ENCODE measurements around the gene COCH.
"Not testable (repeated sequence)": the region's sequence is repeated elsewhere in the genome, so short reads cannot be mapped to it uniquely, and the experiment has no call there.

The COCH gene

DNA sequence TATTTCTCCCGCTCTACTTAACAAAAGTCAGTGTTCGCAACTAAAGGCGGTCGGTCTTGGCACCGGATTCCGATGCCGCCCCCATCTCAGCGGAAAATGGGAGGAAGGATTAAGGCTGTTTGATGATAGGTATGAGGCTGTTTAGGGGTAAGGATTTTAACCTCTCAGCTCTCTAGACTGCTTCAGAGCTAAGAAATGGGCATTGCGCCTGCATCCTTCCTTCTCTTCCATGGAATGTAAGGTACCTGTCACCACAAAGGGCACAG, 1.4 kb downstream of the COCH start:
- no peak for DNase-seq (ENCODE audit: low read depth in 2 of 2)

DNA sequence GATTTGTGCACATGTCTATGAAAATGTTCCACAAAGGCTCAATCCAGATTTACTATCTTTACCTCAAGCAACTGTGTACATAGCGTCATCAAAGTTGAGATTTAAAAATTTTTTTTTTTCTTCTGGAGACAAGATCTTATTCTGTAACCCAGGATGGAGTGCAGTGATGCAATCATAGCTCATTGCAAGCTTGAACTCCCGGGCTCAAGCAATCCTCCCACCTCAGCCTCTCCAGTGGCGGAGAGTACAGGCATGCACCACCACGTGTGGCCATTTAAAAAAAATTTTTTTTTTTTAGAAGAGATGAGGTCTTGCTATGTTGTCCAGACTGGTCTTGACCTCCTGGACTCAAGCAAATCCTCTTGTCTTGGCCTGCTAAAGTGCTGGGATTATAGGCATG, 2.3 kb downstream of the COCH start:
- no peak for DNase-seq (ENCODE audit: low read depth in 2 of 2)

DNA sequence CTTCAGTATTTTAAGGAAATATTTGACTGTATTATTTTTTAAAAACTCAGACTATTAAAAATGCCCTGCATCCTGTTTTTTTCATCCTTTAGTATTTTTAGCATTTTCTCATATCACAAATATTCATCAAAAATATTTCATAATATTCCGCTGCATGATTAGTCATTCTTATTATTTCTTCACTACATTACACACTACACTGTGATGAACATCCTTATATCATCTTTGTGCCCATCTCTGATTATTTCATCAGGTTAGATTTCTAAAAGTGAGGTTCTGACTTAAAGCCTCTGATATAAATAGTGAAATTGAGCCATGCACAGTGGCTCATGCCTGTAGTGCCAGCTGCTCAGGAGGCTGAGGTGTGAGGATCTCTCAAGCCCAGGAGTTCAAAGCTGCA, 8.1 kb downstream of the COCH start:
- DNase-seq (ENCODE audit: low read depth in 2 of 2), result no peak

- no peak for DNase-seq (ENCODE audit: low read depth in 2 of 2)
Measured at GRCh38 chr14:30883508-30884294, 9.3 kb downstream of the COCH start.

DNA sequence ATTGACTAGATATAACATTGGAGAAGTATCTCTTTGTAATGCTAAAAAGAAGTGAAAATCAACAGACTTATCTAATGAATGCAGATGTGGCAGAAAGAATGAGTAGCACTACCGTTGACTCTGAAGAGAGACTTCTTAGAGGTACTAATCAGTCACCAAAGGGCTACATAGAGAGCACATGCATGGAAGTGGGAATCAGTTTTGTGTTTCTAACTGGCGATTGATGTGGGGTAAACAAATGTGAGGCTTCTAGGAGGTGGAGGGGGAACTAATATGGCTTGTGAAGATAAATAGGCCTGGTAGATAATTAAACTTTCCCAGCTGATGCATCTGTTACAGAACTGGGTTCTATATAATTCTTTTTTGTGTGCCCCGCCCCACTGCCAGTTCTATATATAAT, 10.5 kb downstream of the COCH start:
- DNase-seq (ENCODE audit: low read depth in 2 of 2), result no peak

- DNase-seq (ENCODE audit: low read depth in 2 of 2), result no peak
Measured at GRCh38 chr14:30885840-30886740, 11.7 kb downstream of the COCH start.

DNA sequence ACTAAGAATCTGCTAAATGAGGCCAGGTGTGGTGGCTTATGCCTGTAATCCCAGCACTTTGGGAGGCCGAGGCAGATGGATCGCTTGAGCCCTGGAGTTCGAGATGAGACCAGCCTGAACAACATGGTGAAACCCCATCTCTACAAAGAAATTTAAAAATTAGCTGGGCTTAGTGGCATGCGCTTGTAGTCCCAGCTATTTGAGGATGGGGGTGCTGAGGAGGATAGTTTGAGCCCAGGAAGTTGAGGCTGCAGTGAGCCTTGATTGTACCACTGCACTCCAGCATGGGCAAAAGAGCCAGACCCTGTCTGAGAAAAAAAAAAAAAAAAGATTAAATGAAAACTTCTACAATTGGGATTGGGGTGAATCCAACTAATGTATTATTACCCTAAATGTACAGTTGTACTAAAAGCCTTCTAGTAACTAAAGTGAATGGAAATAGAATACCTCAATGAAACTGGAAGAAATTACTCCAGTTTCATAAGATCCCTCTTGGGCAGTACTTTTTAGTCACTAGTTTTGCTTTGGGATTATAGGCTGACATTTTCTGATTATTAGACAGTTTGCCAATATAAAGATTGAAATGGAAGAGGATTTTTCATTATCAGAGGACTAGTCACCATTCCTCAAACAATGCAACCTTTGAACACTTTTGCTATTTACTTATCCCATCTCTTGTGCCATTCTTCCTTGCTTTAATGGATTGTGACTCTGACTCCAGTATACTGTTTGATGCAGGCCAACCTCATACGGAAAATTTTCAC, 14.3 kb downstream of the COCH start:
- no peak for DNase-seq (ENCODE audit: low read depth in 2 of 2)

GRCh38 chr14:30889244-30889594, 14.9 kb downstream of the COCH start:
- no peak for DNase-seq (ENCODE audit: low read depth in 2 of 2)

GRCh38 chr14:30893819-30894218, 19.5 kb downstream of the COCH start:
- DNase-seq (ENCODE audit: low read depth in 2 of 2), result no peak

GRCh38 chr14:30894923-30895515, 20.7 kb downstream of the COCH start:
- no peak for DNase-seq (ENCODE audit: low read depth in 2 of 2)

DNA sequence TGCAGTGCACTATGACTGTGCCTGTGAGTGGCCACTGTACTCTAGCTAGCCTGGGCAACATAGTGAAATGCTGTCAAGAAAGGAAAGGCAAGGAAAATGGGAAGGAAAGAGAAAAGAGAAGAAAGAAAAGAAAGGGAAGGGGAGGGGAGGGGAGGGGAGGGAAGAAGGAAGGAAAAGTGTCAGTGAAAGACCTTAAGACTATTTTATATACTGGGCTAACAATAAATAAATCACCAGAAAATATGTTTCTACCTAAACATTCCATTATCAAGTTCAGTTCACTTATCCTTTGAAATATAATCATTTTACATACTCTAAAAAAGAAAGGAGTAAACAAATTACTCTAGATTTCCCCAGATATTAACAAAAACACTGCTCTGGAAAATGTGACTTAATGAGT, 22.1 kb downstream of the COCH start:
- DNase-seq (ENCODE audit: low read depth in 2 of 2), result no peak

DNA sequence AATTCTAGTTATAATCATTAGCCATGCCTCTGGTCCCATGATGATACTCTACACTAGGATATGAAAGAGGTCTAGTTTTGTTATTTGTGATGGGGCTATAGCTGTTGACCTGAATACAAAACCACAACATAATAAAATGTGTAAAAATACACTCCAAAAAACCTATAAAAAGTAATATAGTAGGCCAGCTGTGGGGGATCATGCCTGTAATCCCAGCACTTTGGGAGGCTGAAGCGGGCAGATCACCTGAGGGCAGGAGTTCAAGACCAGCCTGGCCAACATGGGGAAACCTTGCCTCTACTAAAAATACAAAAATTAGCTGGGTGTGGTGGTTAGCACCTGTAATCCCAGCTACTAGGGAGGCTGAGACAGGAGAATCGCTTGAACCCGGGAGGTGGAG, 22.8 kb downstream of the COCH start:
- DNase-seq (ENCODE audit: low read depth in 2 of 2), result not testable (repeated sequence)

DNA sequence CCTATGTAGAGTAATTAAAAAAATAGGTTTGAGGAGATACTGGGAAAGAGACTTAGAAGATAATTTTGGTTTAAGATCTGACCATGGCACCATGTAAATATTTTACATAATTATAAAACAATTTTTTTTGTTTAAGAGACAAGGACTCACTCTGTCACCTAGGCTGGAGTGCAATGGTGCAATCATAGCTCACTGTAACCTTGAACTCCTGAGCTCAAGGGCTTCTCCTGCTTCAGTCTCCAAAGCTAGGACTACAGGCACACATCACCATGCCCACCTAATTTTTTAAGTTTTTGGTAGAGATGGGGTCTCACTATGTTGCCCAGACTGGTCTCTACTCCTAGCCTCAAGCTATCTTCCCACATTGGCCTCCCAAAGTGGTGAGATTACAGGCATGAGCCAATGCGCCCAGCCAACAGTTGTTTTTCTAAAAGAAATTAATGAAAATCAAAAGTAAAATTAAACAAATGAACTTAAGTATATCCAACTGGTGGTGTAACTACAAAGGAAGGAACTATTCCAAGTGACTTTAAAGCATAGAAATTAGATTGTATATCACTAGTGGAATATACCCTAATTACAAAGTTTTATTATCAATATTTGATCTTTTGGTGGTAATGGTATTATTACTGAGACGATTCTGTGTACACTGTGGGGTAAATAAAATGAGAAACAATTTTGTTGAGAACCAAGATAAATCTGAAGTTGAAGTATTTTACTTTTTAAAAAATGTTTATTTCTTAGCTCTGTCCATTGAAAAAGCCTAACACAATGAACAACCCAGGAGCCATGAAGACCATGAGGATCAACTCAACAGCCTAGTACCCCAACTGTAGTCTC, 29.1 kb downstream of the COCH start:
- no peak for DNase-seq (ENCODE audit: low read depth in 2 of 2)

DNA sequence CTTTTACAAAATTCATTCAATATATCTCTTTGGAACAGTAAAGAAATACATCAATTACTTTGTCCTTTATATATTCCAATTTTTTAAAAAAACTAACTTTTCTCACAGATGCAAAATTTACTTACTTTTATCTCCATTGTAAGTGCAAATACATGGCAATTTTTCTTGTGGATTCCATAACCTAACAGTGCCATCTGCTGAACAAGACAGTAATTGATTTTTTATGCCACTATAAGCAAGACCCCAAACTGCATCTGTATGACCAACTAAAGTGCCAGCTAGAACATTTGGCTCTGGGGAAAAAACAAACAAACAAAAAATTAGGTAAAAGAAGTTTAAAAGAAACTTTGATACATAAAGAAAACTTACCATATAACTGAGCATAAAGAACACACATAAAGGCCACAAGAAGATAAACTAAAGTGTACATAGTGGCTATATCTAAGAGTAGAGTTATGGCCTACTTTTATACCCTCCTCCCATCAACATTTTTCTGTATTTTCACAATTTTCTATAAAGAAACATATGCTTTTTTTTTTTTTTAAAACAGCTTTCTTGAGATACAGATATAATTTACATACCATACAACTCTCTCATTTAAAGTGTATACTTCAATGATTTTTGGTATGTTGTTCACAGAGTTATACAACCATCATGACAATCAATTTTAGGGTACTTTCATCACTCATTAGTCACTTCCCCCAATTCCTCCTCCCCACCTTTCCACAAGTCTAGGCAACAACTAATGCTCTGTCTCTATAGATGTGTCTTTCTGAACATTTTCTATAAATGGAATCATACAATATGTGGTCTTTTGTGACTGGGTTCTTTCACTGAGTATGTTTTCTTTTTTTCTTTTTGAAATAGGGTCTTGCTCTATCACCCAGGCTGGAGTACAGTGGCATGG, 32.6 kb downstream of the COCH start:
- DNase-seq (ENCODE audit: low read depth in 2 of 2), result no peak

GRCh38 chr14:30907659-30908057, 33.3 kb downstream of the COCH start:
- no peak for DNase-seq (ENCODE audit: low read depth in 2 of 2)

DNA sequence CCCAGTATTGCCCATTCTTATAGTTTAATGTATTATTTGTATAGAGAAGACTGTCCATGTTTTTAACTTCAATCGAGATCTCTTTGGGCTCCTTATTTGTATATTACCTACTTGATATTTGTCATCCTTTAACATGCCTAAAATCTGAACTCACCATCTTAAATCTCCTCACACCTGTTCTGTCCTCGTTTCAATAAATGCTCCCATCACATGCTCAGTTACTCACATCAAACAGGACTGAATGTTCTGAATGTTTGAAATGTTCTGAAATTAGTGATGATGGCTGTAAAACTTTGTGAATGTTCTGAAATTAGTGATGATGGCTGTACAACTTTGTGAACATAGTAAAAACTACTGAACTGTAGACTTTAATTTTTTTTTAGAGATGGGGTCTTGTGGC, 34.5 kb downstream of the COCH start:
- DNase-seq (ENCODE audit: low read depth in 2 of 2), result no peak

- DNase-seq (ENCODE audit: low read depth in 2 of 2), result no peak
Measured at GRCh38 chr14:30914812-30915211, 40.5 kb downstream of the COCH start.

DNA sequence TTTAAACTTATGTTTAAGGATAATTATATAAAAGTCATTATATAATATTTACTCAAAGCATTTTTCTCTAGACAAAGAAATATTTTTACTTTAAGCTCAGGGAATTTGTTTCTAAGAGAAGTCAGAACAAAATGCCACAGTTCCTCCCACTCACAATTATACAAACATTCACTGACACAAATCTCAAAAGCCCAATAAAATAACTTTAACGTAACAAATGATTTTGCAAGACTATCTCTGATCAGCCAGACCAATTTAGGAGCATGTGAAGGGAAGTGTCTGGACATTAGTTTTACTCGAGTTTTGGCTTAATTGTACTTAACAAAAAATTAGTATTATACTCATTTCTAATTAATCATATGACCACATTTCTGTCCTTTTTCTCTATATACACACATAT, 41.2 kb downstream of the COCH start:
- no peak for DNase-seq (ENCODE audit: low read depth in 2 of 2)

DNA sequence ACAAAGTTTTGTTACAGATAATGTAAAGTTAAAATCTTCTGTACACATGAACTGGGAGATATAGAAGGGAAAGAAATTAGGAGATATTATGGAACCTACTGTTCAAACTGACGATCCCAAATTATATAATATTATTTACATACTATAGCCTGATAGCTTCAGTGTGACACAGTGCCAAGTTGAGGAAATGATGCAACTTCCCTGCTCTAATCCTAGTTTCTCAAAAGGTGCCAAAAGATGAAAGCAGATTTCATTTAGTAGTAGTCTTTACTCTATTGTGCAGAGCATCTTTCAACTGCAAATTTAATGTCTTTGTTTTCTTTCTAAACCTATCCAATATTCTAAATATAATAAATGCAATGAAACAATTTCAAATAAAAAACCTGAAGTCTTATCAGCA, 46.9 kb downstream of the COCH start:
- no peak for DNase-seq (ENCODE audit: low read depth in 2 of 2)

DNA sequence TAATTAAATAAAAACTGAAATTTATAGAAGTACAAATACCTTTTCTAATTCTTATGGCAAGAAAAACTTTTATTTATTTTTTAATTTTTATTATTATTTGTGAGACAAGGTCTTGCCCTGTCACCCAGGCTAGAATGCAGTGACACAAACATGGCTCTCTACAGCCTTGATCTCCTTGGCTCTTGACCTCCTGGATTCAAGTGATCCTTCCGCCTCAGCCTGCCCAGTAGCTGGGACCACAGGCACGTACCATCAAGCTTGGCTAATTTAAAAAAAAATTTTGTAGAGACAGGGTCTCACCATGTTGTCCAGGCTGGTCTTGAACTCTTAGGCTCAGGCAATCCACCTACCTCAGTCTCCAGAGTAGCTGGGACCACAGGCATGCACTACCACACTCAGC, 47.4 kb downstream of the COCH start:
- DNase-seq (ENCODE audit: low read depth in 2 of 2), result no peak

Measured in fibroblast of skin of left biceps (primary cell).